8988T (cell line): ENCODE data around the gene GPER1.
"Not testable (repeated sequence)": the region's sequence is repeated elsewhere in the genome, so short reads cannot be mapped to it uniquely, and the experiment has no call there.

Source experiments
- DNase-seq: peaks from one replicate; pipeline ENCODE4 v3.0.0; 2011

The GPER1 gene

DNA sequence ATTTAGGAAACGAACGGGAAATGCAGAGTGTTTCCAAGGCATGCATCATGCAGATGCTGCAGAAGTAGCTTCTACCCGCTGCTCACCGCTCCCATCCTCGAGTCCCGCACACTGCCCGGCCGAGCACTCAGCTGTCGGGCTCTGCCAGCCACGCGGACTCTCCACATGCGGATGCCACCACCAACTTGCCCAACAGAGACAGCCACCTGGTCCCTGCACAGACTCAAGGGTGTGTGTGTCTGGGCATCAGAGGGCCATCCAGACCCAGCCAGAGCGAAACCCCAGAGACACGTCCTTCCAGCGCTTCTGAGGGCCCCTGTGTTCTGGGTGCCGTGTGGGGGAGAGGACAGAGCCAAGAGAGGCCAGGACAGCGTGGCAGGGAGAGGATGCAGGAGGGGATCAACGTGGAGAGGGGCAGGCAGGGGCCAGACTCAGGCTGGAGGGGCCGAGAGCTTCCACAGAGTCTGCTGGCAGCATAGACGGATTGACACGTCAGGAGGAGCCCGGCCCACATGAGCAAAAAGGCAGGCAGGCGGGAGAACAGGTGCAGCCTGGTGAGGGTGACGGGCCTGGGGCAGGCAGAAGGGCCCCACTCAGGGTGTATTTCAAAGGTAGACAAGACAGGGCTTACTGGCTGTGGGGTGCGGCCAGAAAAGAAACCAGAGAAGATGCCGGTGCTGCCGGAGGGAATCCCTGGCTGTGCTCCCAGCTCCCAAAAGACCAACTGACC, 18.3 kb downstream of the GPER1 start:
- no peak for DNase-seq

DNA sequence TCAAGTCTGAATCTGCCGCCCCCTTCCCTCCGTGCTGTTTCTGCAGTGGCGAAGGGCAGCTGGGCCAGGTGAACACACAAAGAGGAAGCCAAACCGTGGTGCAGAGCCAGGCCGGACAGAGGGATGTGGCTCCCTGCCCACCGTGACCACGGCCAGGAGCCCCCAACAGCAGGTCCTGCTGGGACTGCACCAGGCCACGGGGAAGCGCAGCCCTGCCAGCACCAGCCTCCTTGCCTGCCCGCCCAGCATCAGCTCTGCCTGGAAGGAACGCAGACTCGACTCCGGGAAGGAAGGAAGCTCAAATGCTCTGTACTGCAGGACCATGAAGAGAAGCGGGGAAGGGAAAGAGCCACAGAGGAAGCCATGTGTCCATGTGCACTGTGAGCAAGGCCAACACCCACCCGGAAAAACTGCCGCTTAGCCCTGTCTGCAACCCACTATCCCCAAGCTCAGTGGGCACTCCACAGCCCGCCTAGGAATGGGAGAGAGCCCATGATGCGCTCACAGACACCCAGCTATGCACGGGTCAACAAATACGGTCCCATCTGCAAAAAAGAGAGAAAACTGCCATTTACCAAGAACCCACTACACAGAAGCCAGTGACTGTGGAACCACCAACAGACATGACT, 19.0 kb downstream of the GPER1 start:
- DNase-seq: no peak

GRCh38 chr7:1108264-1108920, 20.5 kb downstream of the GPER1 start:
- no peak for DNase-seq

DNA sequence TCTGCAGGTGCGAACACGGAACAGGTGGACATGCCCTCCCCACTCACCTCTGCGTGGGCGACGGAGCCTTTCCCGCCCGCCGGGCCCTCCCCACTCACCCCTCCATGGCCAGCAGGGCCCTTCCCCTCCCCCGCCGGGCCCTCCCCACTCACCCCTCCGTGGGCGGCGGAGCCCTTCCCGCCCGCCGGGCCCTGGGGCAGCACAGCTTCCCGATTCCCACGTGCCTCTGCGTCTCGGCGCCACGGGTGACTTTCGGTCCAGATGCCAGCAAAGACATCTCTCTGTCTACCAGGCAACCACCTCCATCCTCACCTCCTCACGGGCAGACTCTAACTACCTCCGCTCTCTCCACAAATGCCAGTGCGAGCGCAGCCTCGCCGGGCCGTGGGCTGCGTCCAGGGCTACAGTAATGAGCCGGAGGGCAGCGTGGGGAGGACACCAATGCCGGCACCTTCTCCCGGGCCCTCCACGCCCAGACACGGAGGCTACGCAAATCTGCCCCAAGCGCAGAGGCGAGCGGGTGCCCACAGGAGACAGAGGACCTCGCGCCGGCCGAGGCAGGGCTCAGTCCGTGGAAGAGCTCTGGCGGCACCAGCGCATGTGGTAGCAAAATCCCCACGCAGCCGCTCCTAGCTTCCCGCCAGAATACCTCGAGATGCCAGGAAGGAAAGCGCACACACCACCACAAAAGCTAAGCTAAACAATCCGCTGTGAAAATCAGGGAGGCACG, 21.8 kb downstream of the GPER1 start:
- DNase-seq: no peak

- DNase-seq: no peak
Observed at GRCh38 chr7:1110358-1110757, 22.4 kb downstream of the GPER1 start.

DNA sequence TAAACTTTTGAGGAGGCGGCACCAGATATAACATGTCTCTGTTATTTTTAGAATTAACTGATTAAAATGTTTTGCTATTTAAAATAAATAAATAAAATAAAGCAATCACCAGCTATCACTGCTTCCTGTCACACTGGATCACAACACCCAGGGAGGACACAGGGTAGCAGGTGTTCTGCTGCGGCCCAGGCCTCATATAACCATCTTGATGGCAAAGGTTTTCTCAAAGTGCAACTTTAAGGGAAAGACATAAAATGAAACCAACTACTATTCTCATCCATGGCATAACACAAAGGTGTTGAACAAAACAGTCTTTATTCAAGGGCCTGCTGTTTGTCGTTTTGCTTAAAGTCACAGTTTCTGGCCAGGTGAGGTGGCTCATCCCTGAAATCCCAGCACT, 23.2 kb downstream of the GPER1 start:
- no peak for DNase-seq

DNA sequence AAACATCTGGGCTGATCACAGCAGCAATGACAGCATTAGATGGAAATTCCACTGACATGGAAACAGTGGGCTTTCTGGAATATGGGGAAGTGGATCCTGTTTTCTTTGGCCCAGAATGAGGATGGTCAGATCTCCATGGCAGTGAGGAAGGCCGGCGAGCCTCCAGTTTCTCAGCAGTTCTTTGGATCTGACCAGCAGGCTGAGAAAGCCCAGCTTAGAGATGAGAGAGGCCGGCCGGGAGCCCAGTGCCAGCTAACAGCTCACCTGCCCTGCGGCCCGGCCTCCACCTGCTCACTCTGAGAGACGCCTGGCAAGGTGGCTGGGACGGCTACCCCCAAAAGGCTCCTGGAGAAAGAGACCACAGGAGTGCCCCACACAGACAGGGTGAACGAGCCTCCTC, 24.2 kb downstream of the GPER1 start:
- no peak for DNase-seq

- DNase-seq: no peak
Observed at GRCh38 chr7:1112625-1113547, 25.0 kb downstream of the GPER1 start.

- DNase-seq: no peak
Observed at GRCh38 chr7:1113548-1113885, 25.6 kb downstream of the GPER1 start.

DNA sequence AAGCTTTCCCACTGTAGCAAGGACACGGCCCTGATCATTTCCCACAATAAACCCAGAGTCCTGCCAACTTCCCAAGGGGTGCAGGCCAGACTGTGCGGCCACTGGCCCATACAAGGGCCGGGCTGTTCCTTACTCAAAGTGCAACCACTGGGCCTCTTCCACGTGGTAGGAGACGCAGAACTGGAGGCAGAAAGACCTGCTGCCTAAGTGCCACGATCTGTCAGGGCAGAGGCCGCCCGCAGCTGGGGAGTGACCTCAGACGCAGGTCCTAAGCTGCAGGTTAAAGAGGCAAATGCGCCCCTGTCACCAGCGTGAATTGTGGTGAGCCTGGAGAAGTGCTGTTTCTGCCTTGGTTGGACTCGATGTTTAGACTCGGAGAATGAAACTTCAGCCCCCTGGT, 26.2 kb downstream of the GPER1 start:
- DNase-seq: no peak

- no peak for DNase-seq
Observed at GRCh38 chr7:1114505-1114904, 26.6 kb downstream of the GPER1 start.

DNA sequence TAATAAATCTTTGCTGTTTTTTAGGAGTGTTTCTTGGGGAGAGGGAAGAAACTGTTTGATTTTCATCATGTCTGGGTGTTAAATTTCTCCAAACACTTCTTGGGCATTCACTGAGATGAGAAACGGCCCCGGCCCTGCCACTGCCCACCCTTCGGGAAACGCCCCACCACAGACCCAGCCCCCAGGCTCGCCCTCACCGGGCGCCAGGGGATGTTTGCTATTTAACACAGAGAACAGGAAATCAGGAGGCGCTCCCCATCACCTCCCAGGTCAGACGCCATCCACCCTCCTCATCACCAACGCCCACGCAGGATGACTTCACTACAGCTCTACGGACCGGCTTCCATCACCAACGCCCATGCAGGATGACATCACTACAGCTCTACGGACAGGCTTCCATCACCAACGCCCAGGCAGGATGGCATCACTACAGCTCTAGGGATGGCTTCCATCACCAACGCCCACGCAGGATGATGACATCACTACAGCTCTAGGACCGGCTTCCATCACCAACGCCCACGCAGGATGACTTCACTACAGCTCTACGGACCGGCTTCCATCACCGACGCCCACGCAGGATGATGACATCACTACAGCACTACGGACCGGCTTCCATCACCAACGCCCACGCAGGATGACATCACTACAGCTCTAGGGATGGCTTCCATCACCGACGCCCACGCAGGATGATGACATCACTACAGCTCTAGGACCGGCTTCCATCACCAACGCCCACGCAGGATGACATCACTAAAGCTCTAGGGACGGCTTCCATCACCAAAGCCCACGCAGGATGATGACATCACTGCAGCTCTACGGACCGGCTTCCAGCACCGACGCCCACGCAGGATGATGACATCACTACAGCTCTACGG, 27.5 kb downstream of the GPER1 start:
- DNase-seq: not testable (repeated sequence)

DNA sequence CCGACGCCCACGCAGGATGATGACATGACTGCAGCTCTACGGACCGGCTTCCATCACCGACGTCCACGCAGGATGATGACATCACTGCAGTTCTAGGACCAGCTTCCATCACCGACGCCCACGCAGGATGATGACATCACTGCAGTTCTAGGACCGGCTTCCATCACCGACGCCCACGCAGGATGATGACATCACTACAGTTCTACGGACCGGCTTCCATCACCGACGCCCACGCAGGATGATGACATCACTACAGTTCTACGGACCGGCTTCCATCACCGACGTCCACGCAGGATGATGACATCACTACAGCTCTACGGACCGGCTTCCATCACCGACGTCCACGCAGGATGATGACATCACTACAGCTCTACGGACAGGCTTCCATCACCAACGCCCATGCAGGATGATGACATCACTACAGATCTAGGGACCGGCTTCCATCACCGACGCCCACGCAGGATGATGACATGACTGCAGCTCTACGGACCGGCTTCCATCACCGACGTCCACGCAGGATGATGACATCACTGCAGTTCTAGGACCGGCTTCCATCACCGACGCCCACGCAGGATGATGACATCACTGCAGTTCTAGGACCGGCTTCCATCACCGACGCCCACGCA, 28.6 kb downstream of the GPER1 start:
- DNase-seq: not testable (repeated sequence)

DNA sequence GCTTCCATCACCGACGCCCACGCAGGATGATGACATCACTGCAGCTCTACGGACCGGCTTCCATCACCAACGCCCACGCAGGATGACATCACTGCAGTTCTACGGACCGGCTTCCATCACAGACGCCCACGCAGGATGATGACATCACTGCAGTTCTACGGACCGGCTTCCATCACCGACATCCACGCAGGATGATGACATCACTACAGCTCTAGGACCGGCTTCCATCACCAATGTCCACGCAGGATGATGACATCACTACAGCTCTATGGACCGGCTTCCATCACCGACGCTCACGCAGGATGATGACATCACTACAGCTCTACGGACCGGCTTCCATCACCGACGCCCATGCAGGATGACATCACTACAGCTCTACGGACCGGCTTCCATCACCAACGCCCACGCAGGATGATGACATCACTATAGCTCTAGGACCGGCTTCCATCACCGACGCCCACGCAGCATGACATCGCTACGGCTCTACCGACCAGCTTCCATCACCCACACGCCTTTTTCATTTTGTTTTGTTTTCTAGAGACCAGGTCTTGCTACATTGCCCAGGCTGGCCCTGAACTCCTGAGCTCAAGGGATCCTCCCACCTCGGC, 29.5 kb downstream of the GPER1 start:
- no peak for DNase-seq

DNA sequence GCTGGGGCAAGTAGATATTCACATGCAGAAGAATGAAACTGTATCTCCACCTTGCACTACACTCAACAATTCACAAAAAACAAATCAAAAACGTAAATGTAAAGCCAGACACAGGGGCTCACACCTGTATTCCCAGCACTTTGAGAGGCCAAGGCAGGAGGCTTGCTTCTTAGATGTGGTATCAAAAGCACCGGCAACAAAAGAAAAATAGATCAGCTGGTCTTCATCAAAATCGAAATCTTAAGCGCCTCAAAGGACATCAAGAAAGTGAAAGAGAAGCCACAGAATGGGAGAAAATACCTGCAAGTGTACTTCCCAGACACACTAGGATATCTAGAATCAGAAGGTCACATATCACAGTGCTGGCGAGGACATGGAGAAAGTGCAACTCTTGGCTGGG, 31.3 kb downstream of the GPER1 start:
- no peak for DNase-seq

- no peak for DNase-seq
Observed at GRCh38 chr7:1120791-1121190, 32.9 kb downstream of the GPER1 start.

- DNase-seq: no peak
Observed at GRCh38 chr7:1121476-1121875, 33.6 kb downstream of the GPER1 start.

DNA sequence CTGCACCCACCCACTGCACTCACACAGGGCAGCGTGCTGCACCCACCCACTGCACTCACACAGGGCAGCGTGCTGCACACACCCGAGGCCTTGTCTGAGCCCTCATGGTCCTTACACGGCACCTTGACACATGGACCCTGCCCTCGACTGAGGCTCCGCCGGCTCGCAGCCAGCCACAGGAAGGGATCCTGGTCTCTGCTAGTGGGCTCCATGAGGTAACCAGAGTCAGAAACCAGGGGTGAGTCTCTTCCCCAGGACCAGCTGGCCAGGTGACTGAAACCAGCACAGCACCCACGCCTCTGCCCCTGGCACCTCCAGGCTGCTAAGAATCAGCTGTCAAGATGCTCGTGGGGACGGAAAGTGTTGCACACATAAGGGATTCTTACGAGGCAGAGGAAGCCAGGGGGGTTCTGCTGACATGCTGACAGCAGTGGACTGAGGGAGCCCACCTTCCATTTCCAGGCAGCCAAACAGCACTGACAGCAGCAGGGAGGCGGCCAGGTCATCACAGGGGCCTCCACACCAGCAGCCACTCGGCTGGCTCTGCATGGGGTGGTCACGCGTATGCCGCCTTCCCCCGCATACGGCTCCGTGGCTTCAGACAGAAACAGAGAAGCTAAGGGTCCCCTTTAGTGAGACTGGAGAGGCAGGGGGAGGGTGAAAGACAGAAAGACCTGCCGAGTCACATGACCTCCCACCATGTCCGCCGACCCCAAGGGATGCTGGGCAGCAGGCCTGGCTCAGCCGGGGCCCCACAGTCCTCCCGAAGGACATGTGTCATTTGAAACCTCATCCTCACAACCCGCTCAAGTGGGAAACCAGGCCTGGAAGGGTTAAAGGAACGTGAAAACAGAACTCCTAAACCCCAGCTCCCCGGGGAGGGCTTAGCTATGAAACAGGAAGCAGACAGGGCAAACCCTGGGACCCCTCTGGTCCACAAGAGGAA, 34.2 kb downstream of the GPER1 start:
- DNase-seq: no peak

DNA sequence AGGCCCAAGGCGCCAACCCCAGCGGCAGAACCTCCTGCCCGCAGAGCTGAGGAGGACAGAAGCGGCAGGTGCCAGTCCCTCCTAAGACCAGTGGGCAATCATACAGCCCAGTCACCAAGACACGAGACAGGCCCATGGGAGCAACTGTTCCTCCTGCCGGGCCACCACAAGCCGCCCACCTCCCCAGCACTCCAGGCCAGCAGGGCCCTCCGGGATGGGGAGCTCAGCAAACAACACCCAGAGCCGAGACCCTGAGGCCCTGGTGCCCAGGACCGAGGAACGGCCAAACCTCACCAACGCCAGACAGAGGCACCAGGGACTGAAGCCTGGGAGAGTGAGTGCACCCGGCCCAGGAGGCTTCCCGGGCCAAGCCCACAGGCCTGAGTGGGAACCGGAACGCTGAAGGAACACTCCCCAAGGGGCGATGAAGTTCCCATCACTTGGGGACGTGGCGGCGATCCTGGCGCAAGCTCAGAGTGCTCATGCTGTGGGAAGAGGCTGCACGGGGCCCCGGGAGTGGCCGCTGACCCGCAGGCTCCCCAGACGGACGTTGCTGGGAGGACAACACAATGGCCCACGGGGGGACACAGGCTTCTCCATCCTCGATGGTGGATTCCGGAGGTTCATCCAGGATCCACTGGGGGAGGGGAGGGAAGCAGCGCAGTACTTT, 35.1 kb downstream of the GPER1 start:
- no peak for DNase-seq
